Astrocyte (in vitro differentiated cells and primary cell): ENCODE data around the gene UBR1.

Experiments used
- EZH2 ChIP-seq: IDR thresholded peaks from 2 replicates; pipeline ENCODE4 v1.6.1; 2012; ENCODE audit warnings: mild to moderate bottlenecking, low read length, inconsistent platforms; ENCODE audit not compliant: insufficient read depth
- TF ChIP-seq, protein P1 (sequence below): IDR thresholded peaks from 2 replicates; pipeline ENCODE4 v1.5.1; 2011; ENCODE audit warnings: low read depth, mild to moderate bottlenecking, inconsistent platforms, low read length, moderate library complexity; ENCODE audit not compliant: insufficient read depth

DNA sequence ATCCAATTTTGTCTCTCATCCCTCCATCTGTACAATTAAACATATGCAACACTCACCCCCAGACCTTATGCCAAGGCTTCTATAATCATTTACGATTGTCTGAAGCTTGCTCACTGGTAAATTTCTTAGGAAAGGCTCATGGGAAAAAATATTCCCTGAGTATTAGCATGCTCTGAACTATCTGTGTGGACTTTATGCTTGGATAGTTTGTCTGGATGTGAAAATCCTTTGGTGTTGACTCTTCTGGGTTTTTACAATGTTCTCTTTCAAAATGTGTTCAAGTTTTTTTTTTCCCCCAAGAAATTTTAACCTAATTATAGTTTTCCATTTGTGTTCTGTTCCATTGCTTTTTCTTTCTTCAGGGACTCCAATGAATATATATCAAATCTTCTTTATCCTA, 165.3 kb downstream of the UBR1 start:
- TF ChIP-seq, protein P1, sequence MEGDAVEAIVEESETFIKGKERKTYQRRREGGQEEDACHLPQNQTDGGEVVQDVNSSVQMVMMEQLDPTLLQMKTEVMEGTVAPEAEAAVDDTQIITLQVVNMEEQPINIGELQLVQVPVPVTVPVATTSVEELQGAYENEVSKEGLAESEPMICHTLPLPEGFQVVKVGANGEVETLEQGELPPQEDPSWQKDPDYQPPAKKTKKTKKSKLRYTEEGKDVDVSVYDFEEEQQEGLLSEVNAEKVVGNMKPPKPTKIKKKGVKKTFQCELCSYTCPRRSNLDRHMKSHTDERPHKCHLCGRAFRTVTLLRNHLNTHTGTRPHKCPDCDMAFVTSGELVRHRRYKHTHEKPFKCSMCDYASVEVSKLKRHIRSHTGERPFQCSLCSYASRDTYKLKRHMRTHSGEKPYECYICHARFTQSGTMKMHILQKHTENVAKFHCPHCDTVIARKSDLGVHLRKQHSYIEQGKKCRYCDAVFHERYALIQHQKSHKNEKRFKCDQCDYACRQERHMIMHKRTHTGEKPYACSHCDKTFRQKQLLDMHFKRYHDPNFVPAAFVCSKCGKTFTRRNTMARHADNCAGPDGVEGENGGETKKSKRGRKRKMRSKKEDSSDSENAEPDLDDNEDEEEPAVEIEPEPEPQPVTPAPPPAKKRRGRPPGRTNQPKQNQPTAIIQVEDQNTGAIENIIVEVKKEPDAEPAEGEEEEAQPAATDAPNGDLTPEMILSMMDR: no peak
- TF ChIP-seq EZH2: no peak
